Urothelium cell line (cell line): ENCODE results near the gene CYP4V2.

Source experiments
- DNase-seq: peaks from one replicate; pipeline ENCODE4 v3.0.0; 2011; ENCODE audit warnings: low spot score, mixed read lengths
- FAIRE-seq: peaks from 2 replicates; lab custom pipeline; 2011; peaks lifted over from hg19 to GRCh38; lab: Jason Lieb, UNC

The CYP4V2 gene

GRCh38 chr4:186191200-186192065, at the start of gene CYP4V2:
Gene CYP4V2, plus strand, starts transcription at chr4:186191567. Its CDS starts 257 bp downstream, at chr4:186191824.
- FAIRE-seq (no peak), DNase-seq (peak; percentile 83)

GRCh38 chr4:186144198-186144945, 47.0 kb upstream of the CYP4V2 start:
- no peak for FAIRE-seq
- DNase-seq, result peak; percentile 52

- no peak for FAIRE-seq
- DNase-seq, result peak; percentile 63
Measured at GRCh38 chr4:186144946-186145569, 46.3 kb upstream of the CYP4V2 start.

- FAIRE-seq (no peak), DNase-seq (no peak)
Measured at GRCh38 chr4:186146458-186146857, 44.9 kb upstream of the CYP4V2 start.

- no peak for DNase-seq
- FAIRE-seq, result no peak
Measured at GRCh38 chr4:186148336-186148975, 42.9 kb upstream of the CYP4V2 start.

- no peak for FAIRE-seq
- no peak for DNase-seq
Measured at GRCh38 chr4:186149872-186150271, 41.5 kb upstream of the CYP4V2 start.

GRCh38 chr4:186150926-186151325, 40.4 kb upstream of the CYP4V2 start:
- FAIRE-seq (no peak), DNase-seq (no peak)

- DNase-seq (no peak), FAIRE-seq (no peak)
Measured at GRCh38 chr4:186151499-186151898, 39.9 kb upstream of the CYP4V2 start.

GRCh38 chr4:186158021-186158813, 33.1 kb upstream of the CYP4V2 start:
- no peak for FAIRE-seq
- DNase-seq, result no peak

- FAIRE-seq, result no peak
- DNase-seq, result no peak
Measured at GRCh38 chr4:186158966-186159365, 32.4 kb upstream of the CYP4V2 start.

GRCh38 chr4:186159613-186160012, 31.8 kb upstream of the CYP4V2 start:
- no peak for FAIRE-seq
- no peak for DNase-seq

GRCh38 chr4:186161138-186161537, 30.2 kb upstream of the CYP4V2 start:
- no peak for FAIRE-seq

GRCh38 chr4:186166852-186167512, 24.4 kb upstream of the CYP4V2 start:
- DNase-seq (no peak), FAIRE-seq (no peak)

More at GRCh38 chr4:186161138-186161537, 30.2 kb upstream of the CYP4V2 start:
- DNase-seq, result no peak

- DNase-seq (no peak), FAIRE-seq (no peak)
Measured at GRCh38 chr4:186167605-186168004, 23.8 kb upstream of the CYP4V2 start.

- FAIRE-seq, result no peak
- DNase-seq, result no peak
Measured at GRCh38 chr4:186168750-186169149, 22.6 kb upstream of the CYP4V2 start.

- FAIRE-seq, result no peak
- no peak for DNase-seq
Measured at GRCh38 chr4:186169333-186169944, 21.9 kb upstream of the CYP4V2 start.

GRCh38 chr4:186169945-186170802, 21.2 kb upstream of the CYP4V2 start:
- FAIRE-seq (no peak), DNase-seq (no peak)

- DNase-seq, result no peak
- no peak for FAIRE-seq
Measured at GRCh38 chr4:186170966-186171365, 20.4 kb upstream of the CYP4V2 start.
